Measurements from ENCODE around the gene LAMA5.

Gene LAMA5

GRCh38 chr20:62405108-62405980 is 38.2 kb upstream of the LAMA5 start:
- DNase-seq (ENCODE audit: low read depth, low spot score), result peak; percentile 73

GRCh38 chr20:62404761-62405107 is 37.6 kb upstream of the LAMA5 start:
- DNase-seq (ENCODE audit: low read depth, low spot score), result no peak

GRCh38 chr20:62404112-62404665 is 37.1 kb upstream of the LAMA5 start:
- DNase-seq (ENCODE audit: low read depth, low spot score), result no peak

GRCh38 chr20:62403331-62403730 is 36.2 kb upstream of the LAMA5 start:
- DNase-seq (ENCODE audit: low read depth, low spot score), result no peak

- DNase-seq (ENCODE audit: low read depth, low spot score), result no peak
Measured at GRCh38 chr20:62402456-62403150, 35.5 kb upstream of the LAMA5 start.

- DNase-seq (ENCODE audit: low read depth, low spot score), result peak; percentile 66
Measured at GRCh38 chr20:62401331-62401779, 34.2 kb upstream of the LAMA5 start.

GRCh38 chr20:62400541-62400940 is 33.4 kb upstream of the LAMA5 start:
- no peak for DNase-seq (ENCODE audit: low read depth, low spot score)

GRCh38 chr20:62400021-62400420 is 32.9 kb upstream of the LAMA5 start:
- no peak for DNase-seq (ENCODE audit: low read depth, low spot score)

- no peak for DNase-seq (ENCODE audit: low read depth, low spot score)
Measured at GRCh38 chr20:62398120-62398821, 31.2 kb upstream of the LAMA5 start.

- DNase-seq (ENCODE audit: low read depth, low spot score), result no peak
Measured at GRCh38 chr20:62396367-62397239, 29.5 kb upstream of the LAMA5 start.

- DNase-seq (ENCODE audit: low read depth, low spot score), result no peak
Measured at GRCh38 chr20:62395311-62396242, 28.5 kb upstream of the LAMA5 start.

GRCh38 chr20:62394248-62395245 is 27.4 kb upstream of the LAMA5 start:
- DNase-seq (ENCODE audit: low read depth, low spot score), result no peak

- DNase-seq (ENCODE audit: low read depth, low spot score), result no peak
Measured at GRCh38 chr20:62393830-62394229, 26.7 kb upstream of the LAMA5 start.

GRCh38 chr20:62393335-62393665 is 26.2 kb upstream of the LAMA5 start:
- no peak for DNase-seq (ENCODE audit: low read depth, low spot score)

- DNase-seq (ENCODE audit: low read depth, low spot score), result no peak
Measured at GRCh38 chr20:62392621-62393334, 25.7 kb upstream of the LAMA5 start.

GRCh38 chr20:62392077-62392418 is 24.9 kb upstream of the LAMA5 start:
- DNase-seq (ENCODE audit: low read depth, low spot score), result no peak

- DNase-seq (ENCODE audit: low read depth, low spot score), result no peak
Measured at GRCh38 chr20:62391165-62392076, 24.3 kb upstream of the LAMA5 start.
